ENCODE results near the gene TMEM60. TPM values are rescaled to one million over a fixed set of nuclear protein-coding genes. Genes with fewer than 3 reads are reported as not detected.

The TMEM60 gene
- total RNA-seq (2022), result 18.9 and 19.6 TPM in 2 replicates
- percentile 87 among the genes with signal in this experiment for Bru-seq, nascent RNA
- percentile 92 among the genes with signal in this experiment for BruChase-seq, experiment 1, labeled RNA remaining after a 2-hour chase
- BruChase-seq, experiment 2, labeled RNA remaining after a 6-hour chase, result percentile 78 among the genes with signal in this experiment
- long read RNA-seq, transcript TMEM60-201 (2 exons, 1,023 nt), result major isoform, 29 of 31 reads
- long read RNA-seq, partial matches to known transcripts, result 0 of 31 reads
- long read RNA-seq, other reads (novel, unspliced or antisense), result 2 of 31 reads

- no TSS peak for BruUV-seq (replicated peaks)
- Mint-ChIP-seq H3K4me1 (ENCODE audit: low read depth, unreplicated experiment) (peaks cover 27% of the 10 kb centered on the region), H3K36me3 (ENCODE audit: insufficient read depth, unreplicated experiment) (peaks cover 46% of the 10 kb centered on the region), H3K27ac (ENCODE audit: unreplicated experiment) (peak within 1 kb of the TSS; percentile 93), H3K4me3 (ENCODE audit: unreplicated experiment) (peak within 1 kb of the TSS; percentile 99), H3K9me3 (ENCODE audit: unreplicated experiment) (no peaks in the 10 kb centered on the region), H3K27me3 (ENCODE audit: insufficient read depth, unreplicated experiment) (no peaks in the 10 kb centered on the region)
- H3K4me1 ChIP-seq, result peaks cover 19% of the 10 kb centered on the region
- ChIA-PET POLR2A (interaction anchor here (0.6 to 1.4 kb wide), 3 partner anchors 13 to 119 kb away, joined by 4 to 7 read pairs (median 6); no protein-coding TSS in a partner anchor), CTCF (interaction anchor here (0.8 to 1.2 kb wide), 7 partner anchors 14 to 147 kb away, joined by 3 to 6 read pairs (median 3); no protein-coding TSS in a partner anchor)
- TF ChIP-seq CTCF (IDR thresholded peaks at IDR 0.05; ENCODE audit: insufficient read depth in 1 of 2, low read depth in 1 of 2, low read length in 1 of 2, severe bottlenecking in 1 of 2, unreplicated experiment in 1 of 2), result peak; percentile 54 to 67
- no peaks in the 10 kb centered on the region for H3K36me3 ChIP-seq (ENCODE audit: control insufficient read depth, insufficient read depth, low read length)
- peak within 1 kb of the TSS; percentile 97 for H3K4me3 ChIP-seq (ENCODE audit: low read depth, low read length)
- no peaks in the 10 kb centered on the region for H3K9me3 ChIP-seq
- DNase-seq, result peak; percentile 99
- no peaks in the 10 kb centered on the region for H3K27me3 ChIP-seq (replicated peaks; ENCODE audit: control insufficient read depth, insufficient read depth, low read length)
- intact Hi-C loops (cut with micrococcal nuclease; ENCODE audit: unreplicated experiment), result loop anchor here (1.0 to 5.0 kb wide), 6 partner anchors 13 to 138 kb away; no protein-coding TSS in a partner anchor
Measured at GRCh38 chr7:77798394-77799077, at the start of gene TMEM60, which contains the start of gene PHTF2. Gene TMEM60, minus strand, starts transcription at chr7:77798434. Its CDS starts 4,061 bp downstream, at chr7:77794373. Gene PHTF2, plus strand, starts transcription at chr7:77798773.

- H3K4me3 Mint-ChIP-seq (ENCODE audit: unreplicated experiment), result no peak overlapping the region
- DNase-seq, result no peak
- H3K4me1 Mint-ChIP-seq (ENCODE audit: low read depth, unreplicated experiment), result peaks cover 6% of the 10 kb centered on the region
- CTCF ChIA-PET, result no interaction called here
- H3K4me3 ChIP-seq (ENCODE audit: low read depth, low read length), result no peak overlapping the region
- no peak overlapping the region for H3K27ac Mint-ChIP-seq (ENCODE audit: unreplicated experiment)
- POLR2A ChIA-PET, result no interaction called here
- H3K27me3 ChIP-seq (replicated peaks; ENCODE audit: control insufficient read depth, insufficient read depth, low read length), result no peaks in the 10 kb centered on the region
- H3K4me1 ChIP-seq, result no peaks in the 10 kb centered on the region
- no peak for TF ChIP-seq CTCF (IDR thresholded peaks at IDR 0.05; ENCODE audit: insufficient read depth in 1 of 2, low read depth in 1 of 2, low read length in 1 of 2, severe bottlenecking in 1 of 2, unreplicated experiment in 1 of 2)
- H3K36me3 ChIP-seq (ENCODE audit: control insufficient read depth, insufficient read depth, low read length), result no peaks in the 10 kb centered on the region
- H3K27me3 Mint-ChIP-seq (ENCODE audit: insufficient read depth, unreplicated experiment), result no peaks in the 10 kb centered on the region
- H3K36me3 Mint-ChIP-seq (ENCODE audit: insufficient read depth, unreplicated experiment), result no peaks in the 10 kb centered on the region
- H3K9me3 Mint-ChIP-seq (ENCODE audit: unreplicated experiment), result no peaks in the 10 kb centered on the region
- BruUV-seq (replicated peaks), result no TSS peak
- no peaks in the 10 kb centered on the region for H3K9me3 ChIP-seq
- intact Hi-C loops (cut with micrococcal nuclease; ENCODE audit: unreplicated experiment), result no loop called here
Measured at GRCh38 chr7:77846317-77847092, 48.3 kb upstream of the TMEM60 start.

GRCh38 chr7:77843194-77843593 is 45.0 kb upstream of the TMEM60 start:
- H3K36me3 ChIP-seq (ENCODE audit: control insufficient read depth, insufficient read depth, low read length), result no peaks in the 10 kb centered on the region
- no peak overlapping the region for H3K27ac Mint-ChIP-seq (ENCODE audit: unreplicated experiment)
- H3K9me3 ChIP-seq, result no peaks in the 10 kb centered on the region
- no peak for DNase-seq
- POLR2A ChIA-PET, result no interaction called here
- H3K9me3 Mint-ChIP-seq (ENCODE audit: unreplicated experiment), result no peaks in the 10 kb centered on the region
- intact Hi-C loops (cut with micrococcal nuclease; ENCODE audit: unreplicated experiment), result no loop called here
- no peak overlapping the region for H3K4me3 ChIP-seq (ENCODE audit: low read depth, low read length)
- no peaks in the 10 kb centered on the region for H3K27me3 ChIP-seq (replicated peaks; ENCODE audit: control insufficient read depth, insufficient read depth, low read length)
- H3K4me1 ChIP-seq, result peaks cover 2% of the 10 kb centered on the region; the same call in 1 of the 2 replicates
- H3K4me1 Mint-ChIP-seq (ENCODE audit: low read depth, unreplicated experiment), result peaks cover 6% of the 10 kb centered on the region
- no TSS peak for BruUV-seq (replicated peaks)
- no peaks in the 10 kb centered on the region for H3K27me3 Mint-ChIP-seq (ENCODE audit: insufficient read depth, unreplicated experiment)
- no peak overlapping the region for H3K4me3 Mint-ChIP-seq (ENCODE audit: unreplicated experiment)
- H3K36me3 Mint-ChIP-seq (ENCODE audit: insufficient read depth, unreplicated experiment), result no peaks in the 10 kb centered on the region
- TF ChIP-seq CTCF (IDR thresholded peaks at IDR 0.05; ENCODE audit: insufficient read depth in 1 of 2, low read depth in 1 of 2, low read length in 1 of 2, severe bottlenecking in 1 of 2, unreplicated experiment in 1 of 2), result no peak
- CTCF ChIA-PET, result no interaction called here
